Liver (tissue), 9 donors: ENCODE measurements around the gene CDC14A. TPM values are rescaled to one million over a fixed set of nuclear protein-coding genes. Genes with fewer than 3 reads are reported as not detected.

Experiments used
- DNase-seq: peaks from one replicate; pipeline ENCODE4 v3.0.0-alpha.2; 2017; ENCODE audit warnings: low spot score
- H3K27ac ChIP-seq, 2 donors: one replicate each; pipeline ENCODE4 v1.7.0; 2013; ENCODE audit warnings: inconsistent platforms in 2 of 2, low read length in 2 of 2, control low read depth in 1 of 2, low read depth in 1 of 2, mild to moderate bottlenecking in 1 of 2
- H3K27me3 ChIP-seq, 4 donors: one replicate each; pipeline versions ENCODE4 v1.6.1 to v1.7.0; 2013; ENCODE audit warnings: low read length in 3 of 4, inconsistent platforms in 1 of 4, mild to moderate bottlenecking in 1 of 4, moderate library complexity in 1 of 4; ENCODE audit not compliant: control insufficient read depth in 4 of 4, insufficient read depth in 4 of 4
- H3K36me3 ChIP-seq, 4 donors: one replicate each; pipeline versions ENCODE4 v1.6.1 to v1.7.0; 2013; ENCODE audit warnings: low read length in 3 of 4, mild to moderate bottlenecking in 3 of 4, low read depth in 1 of 4, moderate library complexity in 1 of 4; ENCODE audit not compliant: control insufficient read depth in 4 of 4, insufficient read depth in 3 of 4
- H3K4me1 ChIP-seq, 4 donors: one replicate each; pipeline versions ENCODE4 v1.6.1 to v1.7.0; 2013; ENCODE audit warnings: low read length in 3 of 4, mild to moderate bottlenecking in 3 of 4, moderate library complexity in 1 of 4; ENCODE audit not compliant: control insufficient read depth in 4 of 4, insufficient read depth in 4 of 4
- H3K4me3 ChIP-seq, 3 donors: one replicate each; pipeline versions ENCODE4 v1.6.1 to v1.7.0; 2013; ENCODE audit warnings: low read length in 3 of 3, control low read depth in 1 of 3, low read depth in 1 of 3, mild to moderate bottlenecking in 1 of 3
- H3K9ac ChIP-seq, 2 donors: one replicate each; pipeline ENCODE4 v1.7.0; 2013; ENCODE audit warnings: low read length in 2 of 2, mild to moderate bottlenecking in 2 of 2, moderate library complexity in 2 of 2, control low read depth in 1 of 2, low read depth in 1 of 2
- H3K9me3 ChIP-seq, 4 donors: one replicate each; pipeline versions ENCODE4 v1.6.1 to v1.7.0; 2013; ENCODE audit warnings: low read length in 3 of 4; ENCODE audit not compliant: control insufficient read depth in 4 of 4
- EGR1 ChIP-seq, 2 donors: IDR thresholded peaks; 2 replicates each; pipeline ENCODE4 v1.6.1; 2016 to 2018; ENCODE audit warnings: antibody characterized with exemption in 2 of 2, low read depth in 2 of 2
- FOXA1 ChIP-seq: IDR thresholded peaks from 2 replicates; pipeline ENCODE4 v1.6.1; 2016; ENCODE audit warnings: antibody characterized with exemption
- FOXA2 ChIP-seq: IDR thresholded peaks from 2 replicates; pipeline ENCODE4 v1.6.1; 2016; ENCODE audit warnings: antibody characterized with exemption
- GABPA ChIP-seq, 2 donors: IDR thresholded peaks in 1 of 2; conservative IDR thresholded peaks in 1 of 2; 2 replicates each; pipeline ENCODE4 v1.6.1; 2016; ENCODE audit warnings: antibody characterized with exemption in 2 of 2, mild to moderate bottlenecking in 1 of 2, moderate library complexity in 1 of 2
- HNF4A ChIP-seq, 2 donors: conservative IDR thresholded peaks; 2 replicates each; pipeline ENCODE4 v1.6.1; 2016; ENCODE audit warnings: antibody characterized with exemption in 2 of 2, mild to moderate bottlenecking in 2 of 2
- HNF4G ChIP-seq: IDR thresholded peaks from 2 replicates; pipeline ENCODE4 v1.6.1; 2016; ENCODE audit warnings: antibody characterized with exemption
- JUND ChIP-seq, 2 donors: IDR thresholded peaks; 2 replicates each; pipeline ENCODE4 v1.6.1; 2016; ENCODE audit warnings: antibody characterized with exemption in 2 of 2
- NR2F2 ChIP-seq: IDR thresholded peaks from 2 replicates; pipeline ENCODE4 v1.6.1; 2016; ENCODE audit warnings: antibody characterized with exemption
- RAD21 ChIP-seq, 2 donors: IDR thresholded peaks; 2 replicates each; pipeline ENCODE4 v1.6.1; 2016; ENCODE audit warnings: antibody characterized with exemption in 2 of 2, mild to moderate bottlenecking in 2 of 2
- SP1 ChIP-seq: IDR thresholded peaks from 2 replicates; pipeline ENCODE4 v1.6.1; 2018; ENCODE audit warnings: antibody characterized with exemption, mild to moderate bottlenecking
- TAF1 ChIP-seq: conservative IDR thresholded peaks from 2 replicates; pipeline ENCODE4 v1.6.1; 2016; ENCODE audit warnings: antibody characterized with exemption, mild to moderate bottlenecking
- YY1 ChIP-seq: IDR thresholded peaks from 2 replicates; pipeline ENCODE4 v1.6.1; 2016; ENCODE audit warnings: antibody characterized with exemption, mild to moderate bottlenecking
- WGBS: extraction: QIAGEN DNeasy Blood & Tissue Kit; methylation state at CpG from one replicate; pipeline ENCODE4 v1.1.7; 2013; 5-methylcytosine and 5-hydroxymethylcytosine counted together
- polyA plus RNA-seq, 2 donors: library from polyadenylated mRNA; stranded (reverse) in 1 of 2; unstranded in 1 of 2; fragments of 200-250 nt in 1 of 2; fragments of >200 nt in 1 of 2; fragmentation: Nextera tagmentation in 1 of 2; extraction: Ambion mirVana in 1 of 2; gene quantifications; one replicate each; pipeline versions ENCODE4 v1.2.1 to v1.2.3, GENCODE V29; 2013 to 2015
- total RNA-seq, 2 donors: library from RNA; depleted of rRNA; stranded (reverse); fragments of >200 nt; gene quantifications; one replicate each; pipeline ENCODE4 v1.2.3, GENCODE V29; 2014
- TF ChIP-seq, protein P1 (sequence below): IDR thresholded peaks from 2 replicates; pipeline ENCODE4 v1.6.1; 2016; ENCODE audit warnings: antibody characterized with exemption
- TF ChIP-seq, protein P2 (sequence below): IDR thresholded peaks from 2 replicates; pipeline ENCODE4 v1.6.1; 2016; ENCODE audit warnings: antibody characterized with exemption
- TF ChIP-seq, protein P3 (sequence below): IDR thresholded peaks from 2 replicates; pipeline ENCODE4 v1.6.1; 2016; ENCODE audit warnings: antibody characterized with exemption, mild to moderate bottlenecking
- TF ChIP-seq, protein P4 (sequence below): fragments of 150-350 bp; IDR thresholded peaks from 2 replicates; pipeline ENCODE4 v1.5.1; 2017; ENCODE audit warnings: improper control_type of control experiment, low read depth, low read length; ENCODE audit not compliant: missing input control
- TF ChIP-seq, protein P5 (sequence below): IDR thresholded peaks from 2 replicates; pipeline ENCODE4 v1.6.1; 2016; ENCODE audit warnings: antibody characterized with exemption
- donor health status: healthy.
- donor health status: healthy.
- donor health status: healthy.
- donor health status: healthy.
- donor health status: healthy.

The CDC14A gene
- total and polyA plus RNA-seq, 4 donors = 0.39 to 4.1 (median 2.6) TPM

DNA sequence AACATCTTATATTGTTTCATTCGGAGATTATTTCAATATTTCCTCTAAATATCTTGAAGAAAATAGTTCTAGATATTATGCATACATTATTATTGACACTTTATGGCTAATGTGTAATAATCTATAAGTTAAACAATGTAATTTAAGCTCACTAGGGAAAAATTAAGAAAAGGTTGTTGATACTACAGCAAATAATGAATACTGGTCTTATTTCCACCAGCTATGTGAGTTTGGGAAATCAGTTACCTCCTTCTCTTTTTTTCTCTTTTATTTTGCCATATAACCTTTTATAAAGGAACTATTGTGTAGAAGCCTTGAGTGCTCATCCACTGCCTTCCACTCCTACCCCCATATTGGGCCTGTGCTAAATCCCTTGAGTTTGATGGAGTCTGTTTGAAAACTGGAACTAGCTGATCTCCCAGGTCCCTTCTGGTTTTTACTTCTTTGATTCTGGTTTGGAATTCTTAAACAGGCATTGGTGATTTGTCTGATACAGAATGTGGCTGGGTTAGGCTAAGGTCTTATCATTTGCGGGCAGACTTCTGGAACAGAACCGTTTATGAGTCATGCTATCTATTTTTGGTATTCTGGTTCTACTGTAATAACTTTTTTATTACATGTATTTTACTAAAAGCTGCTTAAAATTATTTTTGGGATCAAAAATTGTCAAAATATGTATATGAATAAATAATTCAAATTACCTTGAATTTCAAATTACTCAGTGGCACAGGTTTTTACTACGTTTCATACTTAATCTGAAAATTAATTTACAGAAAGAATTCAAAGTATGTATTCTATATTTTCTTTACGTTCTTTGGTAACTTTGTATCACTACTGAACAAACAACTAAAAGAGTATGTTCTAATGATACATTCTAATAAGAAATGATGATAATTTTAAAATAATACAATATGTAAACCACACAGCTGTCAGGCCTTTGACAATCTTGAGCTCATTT, 5.0 kb upstream of the CDC14A start:
- H3K27me3 ChIP-seq = no peaks in the 10 kb centered on the region
- DNase-seq = no peak
- no peak overlapping the region for H3K9ac ChIP-seq
- TF ChIP-seq YY1 (no peak), SP1 (no peak), HNF4A (conservative IDR thresholded peaks at IDR 0.05) (no peak), HNF4G (no peak), FOXA2 (no peak), FOXA1 (no peak), TAF1 (no peak)
- TF ChIP-seq, protein P1, sequence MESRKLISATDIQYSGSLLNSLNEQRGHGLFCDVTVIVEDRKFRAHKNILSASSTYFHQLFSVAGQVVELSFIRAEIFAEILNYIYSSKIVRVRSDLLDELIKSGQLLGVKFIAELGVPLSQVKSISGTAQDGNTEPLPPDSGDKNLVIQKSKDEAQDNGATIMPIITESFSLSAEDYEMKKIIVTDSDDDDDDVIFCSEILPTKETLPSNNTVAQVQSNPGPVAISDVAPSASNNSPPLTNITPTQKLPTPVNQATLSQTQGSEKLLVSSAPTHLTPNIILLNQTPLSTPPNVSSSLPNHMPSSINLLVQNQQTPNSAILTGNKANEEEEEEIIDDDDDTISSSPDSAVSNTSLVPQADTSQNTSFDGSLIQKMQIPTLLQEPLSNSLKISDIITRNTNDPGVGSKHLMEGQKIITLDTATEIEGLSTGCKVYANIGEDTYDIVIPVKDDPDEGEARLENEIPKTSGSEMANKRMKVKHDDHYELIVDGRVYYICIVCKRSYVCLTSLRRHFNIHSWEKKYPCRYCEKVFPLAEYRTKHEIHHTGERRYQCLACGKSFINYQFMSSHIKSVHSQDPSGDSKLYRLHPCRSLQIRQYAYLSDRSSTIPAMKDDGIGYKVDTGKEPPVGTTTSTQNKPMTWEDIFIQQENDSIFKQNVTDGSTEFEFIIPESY = no peak
- TF ChIP-seq, protein P2, sequence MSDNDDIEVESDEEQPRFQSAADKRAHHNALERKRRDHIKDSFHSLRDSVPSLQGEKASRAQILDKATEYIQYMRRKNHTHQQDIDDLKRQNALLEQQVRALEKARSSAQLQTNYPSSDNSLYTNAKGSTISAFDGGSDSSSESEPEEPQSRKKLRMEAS = no peak
- TF ChIP-seq, protein P3, sequence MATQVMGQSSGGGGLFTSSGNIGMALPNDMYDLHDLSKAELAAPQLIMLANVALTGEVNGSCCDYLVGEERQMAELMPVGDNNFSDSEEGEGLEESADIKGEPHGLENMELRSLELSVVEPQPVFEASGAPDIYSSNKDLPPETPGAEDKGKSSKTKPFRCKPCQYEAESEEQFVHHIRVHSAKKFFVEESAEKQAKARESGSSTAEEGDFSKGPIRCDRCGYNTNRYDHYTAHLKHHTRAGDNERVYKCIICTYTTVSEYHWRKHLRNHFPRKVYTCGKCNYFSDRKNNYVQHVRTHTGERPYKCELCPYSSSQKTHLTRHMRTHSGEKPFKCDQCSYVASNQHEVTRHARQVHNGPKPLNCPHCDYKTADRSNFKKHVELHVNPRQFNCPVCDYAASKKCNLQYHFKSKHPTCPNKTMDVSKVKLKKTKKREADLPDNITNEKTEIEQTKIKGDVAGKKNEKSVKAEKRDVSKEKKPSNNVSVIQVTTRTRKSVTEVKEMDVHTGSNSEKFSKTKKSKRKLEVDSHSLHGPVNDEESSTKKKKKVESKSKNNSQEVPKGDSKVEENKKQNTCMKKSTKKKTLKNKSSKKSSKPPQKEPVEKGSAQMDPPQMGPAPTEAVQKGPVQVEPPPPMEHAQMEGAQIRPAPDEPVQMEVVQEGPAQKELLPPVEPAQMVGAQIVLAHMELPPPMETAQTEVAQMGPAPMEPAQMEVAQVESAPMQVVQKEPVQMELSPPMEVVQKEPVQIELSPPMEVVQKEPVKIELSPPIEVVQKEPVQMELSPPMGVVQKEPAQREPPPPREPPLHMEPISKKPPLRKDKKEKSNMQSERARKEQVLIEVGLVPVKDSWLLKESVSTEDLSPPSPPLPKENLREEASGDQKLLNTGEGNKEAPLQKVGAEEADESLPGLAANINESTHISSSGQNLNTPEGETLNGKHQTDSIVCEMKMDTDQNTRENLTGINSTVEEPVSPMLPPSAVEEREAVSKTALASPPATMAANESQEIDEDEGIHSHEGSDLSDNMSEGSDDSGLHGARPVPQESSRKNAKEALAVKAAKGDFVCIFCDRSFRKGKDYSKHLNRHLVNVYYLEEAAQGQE = no peak
- no peak overlapping the region for H3K4me3 ChIP-seq
- H3K27ac ChIP-seq = no peak overlapping the region
- peaks cover 0 to 21% (median 5%) of the 10 kb centered on the region in 4 donors for H3K4me1 ChIP-seq
- WGBS = 83% methylated on average over 5 of the region's 5 CpGs
- H3K9me3 ChIP-seq = no peaks in the 10 kb centered on the region
- no peaks in the 10 kb centered on the region for H3K36me3 ChIP-seq

DNA sequence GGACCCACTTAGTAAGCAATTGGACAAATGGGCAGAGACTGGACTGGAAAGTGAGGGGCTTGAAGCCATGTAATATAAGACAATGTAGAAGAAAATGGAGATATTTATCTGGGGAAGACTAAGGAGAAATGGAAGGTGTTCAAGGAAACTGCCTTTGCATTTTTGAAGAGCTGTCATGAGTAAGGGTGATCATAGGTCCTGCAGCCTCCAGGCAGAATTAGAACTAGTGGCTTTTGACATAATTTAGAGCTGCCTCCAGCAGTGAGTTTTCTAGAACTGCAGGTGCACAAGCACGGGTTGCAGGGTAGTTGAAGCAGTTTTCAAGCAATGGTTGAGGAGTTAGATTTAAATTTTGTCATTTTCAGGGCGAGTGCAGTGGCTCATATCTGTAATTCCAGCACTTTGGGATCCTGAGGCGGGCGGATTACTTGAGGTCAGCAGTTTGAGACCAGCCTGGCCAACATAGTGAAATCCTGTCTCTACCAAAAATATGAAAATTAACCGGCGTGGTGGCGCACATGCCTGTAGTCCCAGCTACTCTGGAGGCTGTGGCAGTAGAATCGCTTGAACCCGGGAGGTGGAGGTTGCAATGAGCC, 3.7 kb upstream of the CDC14A start:
- TF ChIP-seq HNF4G = no peak
- TF ChIP-seq, protein P4, sequence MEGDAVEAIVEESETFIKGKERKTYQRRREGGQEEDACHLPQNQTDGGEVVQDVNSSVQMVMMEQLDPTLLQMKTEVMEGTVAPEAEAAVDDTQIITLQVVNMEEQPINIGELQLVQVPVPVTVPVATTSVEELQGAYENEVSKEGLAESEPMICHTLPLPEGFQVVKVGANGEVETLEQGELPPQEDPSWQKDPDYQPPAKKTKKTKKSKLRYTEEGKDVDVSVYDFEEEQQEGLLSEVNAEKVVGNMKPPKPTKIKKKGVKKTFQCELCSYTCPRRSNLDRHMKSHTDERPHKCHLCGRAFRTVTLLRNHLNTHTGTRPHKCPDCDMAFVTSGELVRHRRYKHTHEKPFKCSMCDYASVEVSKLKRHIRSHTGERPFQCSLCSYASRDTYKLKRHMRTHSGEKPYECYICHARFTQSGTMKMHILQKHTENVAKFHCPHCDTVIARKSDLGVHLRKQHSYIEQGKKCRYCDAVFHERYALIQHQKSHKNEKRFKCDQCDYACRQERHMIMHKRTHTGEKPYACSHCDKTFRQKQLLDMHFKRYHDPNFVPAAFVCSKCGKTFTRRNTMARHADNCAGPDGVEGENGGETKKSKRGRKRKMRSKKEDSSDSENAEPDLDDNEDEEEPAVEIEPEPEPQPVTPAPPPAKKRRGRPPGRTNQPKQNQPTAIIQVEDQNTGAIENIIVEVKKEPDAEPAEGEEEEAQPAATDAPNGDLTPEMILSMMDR = no peak
- no peak for TF ChIP-seq YY1
- TF ChIP-seq TAF1 = no peak
- TF ChIP-seq, protein P2 = no peak
- TF ChIP-seq GABPA (IDR thresholded peaks at IDR 0.05 in 1 of 2, conservative IDR thresholded peaks at IDR 0.05 in 1 of 2) = no peak
- no peak for TF ChIP-seq JUND (IDR thresholded peaks at IDR 0.05)
- TF ChIP-seq RAD21 (IDR thresholded peaks at IDR 0.05) = no peak
- TF ChIP-seq FOXA1 = no peak
- no peak for TF ChIP-seq EGR1 (IDR thresholded peaks at IDR 0.05; ENCODE audit: low read depth in 2 of 2)
- TF ChIP-seq, protein P5, sequence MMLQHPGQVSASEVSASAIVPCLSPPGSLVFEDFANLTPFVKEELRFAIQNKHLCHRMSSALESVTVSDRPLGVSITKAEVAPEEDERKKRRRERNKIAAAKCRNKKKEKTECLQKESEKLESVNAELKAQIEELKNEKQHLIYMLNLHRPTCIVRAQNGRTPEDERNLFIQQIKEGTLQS = no peak
- no peak for TF ChIP-seq HNF4A (conservative IDR thresholded peaks at IDR 0.05)
- TF ChIP-seq, protein P1 = no peak
- TF ChIP-seq SP1 = no peak
- TF ChIP-seq NR2F2 = no peak
- no peak for TF ChIP-seq FOXA2
- 94% methylated on average over 9 of the region's 9 CpGs for WGBS
- DNase-seq = no peak
- H3K9ac ChIP-seq = no peak overlapping the region
- no peaks in the 10 kb centered on the region for H3K9me3 ChIP-seq
- H3K4me3 ChIP-seq = no peak overlapping the region
- no peak overlapping the region for H3K27ac ChIP-seq
- H3K4me1 ChIP-seq = peaks cover 3 to 28% (median 12%) of the 10 kb centered on the region in 4 donors
- H3K36me3 ChIP-seq = no peaks in the 10 kb centered on the region
- no peaks in the 10 kb centered on the region for H3K27me3 ChIP-seq
